Body of pancreas (tissue), 4 donors: Measurements from ENCODE around the gene DIRAS1. TPM values are rescaled to one million over a fixed set of nuclear protein-coding genes. Genes with fewer than 3 reads are reported as not detected.

Experiments used
- ATAC-seq: fragments of 150-250 bp; one replicate; pipeline ENCODE4 v1.9.1; 2016
- DNase-seq, 4 donors: peaks; one replicate each; pipeline ENCODE4 v3.0.0-alpha.2; 2019
- H3K27ac ChIP-seq, 4 donors: fragments of 200-600 bp; sonication (generic); 1 replicate in 3 of 4; 2 replicates in 1 of 4; pipeline versions ENCODE4 v1.5.1 to v1.6.1; 2016 to 2019; ENCODE audit warnings: mild to moderate bottlenecking in 1 of 4, mixed read lengths in 1 of 4, moderate library complexity in 1 of 4
- H3K27me3 ChIP-seq, 2 donors: fragments of 200-600 bp; sonication (generic); one replicate each; pipeline ENCODE4 v1.6.0; 2016; ENCODE audit warnings: mild to moderate bottlenecking in 1 of 2
- H3K36me3 ChIP-seq, 2 donors: fragments of 200-600 bp; sonication (generic); replicated peaks in 1 of 2; 2 replicates each; pipeline ENCODE4 v1.5.1; 2016; ENCODE audit warnings: low read depth in 2 of 2; ENCODE audit not compliant: insufficient read depth in 1 of 2
- H3K4me1 ChIP-seq: fragments of 200-600 bp; sonication (generic); one replicate; pipeline ENCODE4 v1.6.0; 2016
- H3K4me3 ChIP-seq, 2 donors: fragments of 200-600 bp; sonication (generic); 1 replicate in 1 of 2; 2 replicates in 1 of 2; pipeline ENCODE4 v1.5.1; 2016 to 2019
- H3K9me3 ChIP-seq, 3 donors: fragments of 200-600 bp; sonication (generic); 1 replicate in 2 of 3; 2 replicates in 1 of 3; pipeline ENCODE4 v1.5.1; 2016
- CTCF ChIP-seq, 7 experiments: fragments of 450-650 bp in 4 of 7; fragments of 200-600 bp in 3 of 7; sonication (generic) in 3 of 7; IDR thresholded peaks; one replicate each; pipeline ENCODE4 v1.5.1; 2016 to 2019; ENCODE audit warnings: antibody characterized with exemption in 7 of 7
- POLR2A ChIP-seq, 3 donors: fragments of 450-650 bp; IDR thresholded peaks; one replicate each; pipeline ENCODE4 v1.6.1; 2016; ENCODE audit warnings: antibody characterized with exemption in 3 of 3, mild to moderate bottlenecking in 2 of 3
- WGBS, 2 donors: methylation state at CpG; one replicate each; pipeline ENCODE4 v1.1.5; 2017; 5-methylcytosine and 5-hydroxymethylcytosine counted together
- intact Hi-C: fragments of 100-400 bp; cut with DNase I; formaldehyde crosslinking; loops from one replicate; pipeline ENCODE4 v1.15.1; 2023
- total RNA-seq, 2 donors: library from RNA; depleted of rRNA; stranded (reverse); fragments of >200 nt; gene quantifications; one replicate each; pipeline ENCODE4 v1.1.0, GENCODE V29; 2016

The DIRAS1 gene
- 1 to 10 TPM in 1 of 2 donors, under 1 TPM in 1; 0.78 to 4.9 TPM for total RNA-seq

GRCh38 chr19:2720777-2721569 is at the start of gene DIRAS1:
Gene DIRAS1, minus strand, starts transcription at chr19:2721372. Its CDS starts 3,566 bp downstream, at chr19:2717806.
- H3K4me3 ChIP-seq = peak within 1 kb of the TSS in 1 of 2 donors; percentile 34
- H3K9me3 ChIP-seq = no peaks in the 10 kb centered on the region
- WGBS, 2 donors = 0 to 1% methylated on average over 4 to 32 of the region's 100 CpGs
- H3K27ac ChIP-seq = peak within 1 kb of the TSS in 1 of 4 donors; percentile 16
- H3K27me3 ChIP-seq = no peaks in the 10 kb centered on the region
- peak in 1 of 4 donors; percentile 44 for DNase-seq
- TF ChIP-seq POLR2A (IDR thresholded peaks at IDR 0.05) = no peak
- TF ChIP-seq CTCF (IDR thresholded peaks at IDR 0.05) = no peak
- ATAC-seq = peak; percentile 41
- H3K4me1 ChIP-seq = peaks cover 16% of the 10 kb centered on the region
- no peaks in the 10 kb centered on the region for H3K36me3 ChIP-seq
- intact Hi-C loops = no loop called here

DNA sequence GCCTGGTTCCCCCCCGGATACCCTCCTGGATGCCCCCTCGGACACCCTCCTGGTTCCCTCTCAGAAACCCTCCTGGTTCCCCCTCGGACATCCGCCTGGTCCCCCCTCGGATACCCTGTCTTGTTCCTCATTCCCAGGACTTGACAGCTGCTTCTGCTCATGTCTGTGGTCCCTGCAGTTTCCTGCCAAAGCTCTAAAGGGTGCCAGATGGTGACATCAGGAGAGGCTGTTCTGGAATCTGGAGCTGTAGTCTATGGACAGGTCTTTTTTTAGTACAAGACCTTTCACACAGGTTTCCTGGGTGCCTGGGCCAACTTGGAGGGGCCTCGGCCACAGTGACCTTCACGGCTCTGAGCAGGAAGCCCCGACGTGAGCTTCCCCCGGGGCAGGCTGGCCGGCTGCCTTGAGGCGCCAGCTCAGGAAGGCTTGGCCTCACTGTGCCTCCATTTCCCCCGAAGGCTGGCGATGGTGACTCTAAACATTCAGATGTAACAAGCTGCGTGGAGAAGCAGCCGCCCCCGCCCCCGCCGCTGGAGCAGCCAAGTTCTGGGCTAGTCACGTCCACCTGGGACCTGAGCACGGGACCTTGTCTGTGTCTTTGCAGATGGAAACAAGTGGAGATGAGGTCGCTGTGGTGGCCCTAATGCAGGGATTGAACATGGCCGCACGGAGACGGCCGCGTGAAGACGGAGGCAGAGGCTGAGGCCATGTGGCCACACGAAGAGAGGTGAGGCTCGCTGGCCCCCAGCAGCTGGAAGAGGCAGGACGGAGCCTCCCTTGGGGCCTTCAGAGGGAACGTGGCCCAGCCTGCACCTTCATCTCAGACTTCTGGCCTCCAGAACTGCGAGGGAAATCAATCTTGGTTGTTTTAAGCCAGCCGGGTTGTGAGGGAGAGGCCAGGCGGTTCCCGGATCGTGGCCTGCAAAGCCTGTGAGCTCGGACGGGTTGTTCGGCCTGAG is 49.2 kb upstream of the DIRAS1 start:
- Histone ChIP-seq H3K27me3 (no peaks in the 10 kb centered on the region), H3K9me3 (no peaks in the 10 kb centered on the region), H3K27ac (peak overlapping the region in 1 of 4 donors; percentile 1), H3K36me3 (peaks cover 2 to 3% of the 10 kb centered on the region in 2 donors), H3K4me3 (no peak overlapping the region), H3K4me1 (peaks cover 8% of the 10 kb centered on the region)
- 75 to 89% methylated on average over 28 to 38 of the region's 40 CpGs for WGBS, 2 donors
- ATAC-seq (no peak), DNase-seq (peak in 2 of 4 donors; percentile 35 to 59)
- intact Hi-C loops = no loop called here
- no peak for TF ChIP-seq CTCF (IDR thresholded peaks at IDR 0.05)
- TF ChIP-seq POLR2A (IDR thresholded peaks at IDR 0.05) = no peak

GRCh38 chr19:2769218-2769617 is 48.0 kb upstream of the DIRAS1 start:
- intact Hi-C loops = no loop called here
- Histone ChIP-seq H3K36me3 (peaks cover 2 to 8% of the 10 kb centered on the region in 2 donors), H3K27ac (no peak overlapping the region), H3K27me3 (no peaks in the 10 kb centered on the region), H3K4me3 (no peak overlapping the region), H3K9me3 (no peaks in the 10 kb centered on the region), H3K4me1 (peaks cover 8% of the 10 kb centered on the region)
- ATAC-seq (no peak), DNase-seq (no peak)
- no peak for TF ChIP-seq CTCF (IDR thresholded peaks at IDR 0.05)
- TF ChIP-seq POLR2A (IDR thresholded peaks at IDR 0.05) = no peak
- 33 to 94% methylated on average over 1 to 4 of the region's 8 CpGs for WGBS, 2 donors

DNA sequence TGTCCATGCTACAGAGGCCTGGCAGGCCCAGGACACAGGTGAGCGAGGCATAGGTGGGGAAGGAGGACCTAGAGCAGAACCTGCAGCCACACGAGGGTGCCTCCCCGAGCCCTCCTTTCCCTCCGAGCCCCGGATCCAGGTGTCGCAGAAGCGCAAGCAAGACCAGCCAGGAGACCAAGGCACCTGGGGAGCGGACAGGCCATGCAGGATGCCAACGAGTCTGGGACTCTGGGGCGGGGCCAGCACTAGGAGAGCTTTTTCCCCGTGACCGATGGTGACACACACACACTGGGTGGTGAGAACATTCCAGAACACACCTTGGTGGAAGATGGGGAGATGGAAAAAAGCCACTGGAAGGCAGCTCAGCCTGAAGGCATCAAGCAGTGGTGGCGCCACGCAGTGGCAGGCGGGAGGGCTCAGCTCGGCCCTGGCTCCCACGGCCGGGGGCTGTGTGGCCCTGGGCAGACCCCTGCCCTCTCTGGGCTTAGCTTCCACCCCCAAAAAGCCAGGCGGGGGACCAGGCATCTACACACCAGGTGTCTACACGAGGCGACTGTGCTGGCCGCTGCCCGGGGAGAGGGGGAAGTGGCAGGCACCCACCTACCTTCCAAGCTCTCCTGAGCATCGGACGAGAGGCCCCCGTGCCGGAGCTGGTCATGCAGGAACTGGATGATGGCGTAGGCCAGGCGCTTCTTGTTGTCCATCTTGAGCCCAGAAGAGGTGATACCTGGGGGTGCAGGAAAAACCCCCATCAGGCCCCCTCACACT is 47.4 kb upstream of the DIRAS1 start:
- no peak for TF ChIP-seq CTCF (IDR thresholded peaks at IDR 0.05)
- no peak for TF ChIP-seq POLR2A (IDR thresholded peaks at IDR 0.05)
- intact Hi-C loops = no loop called here
- Histone ChIP-seq H3K27ac (no peak overlapping the region), H3K9me3 (no peaks in the 10 kb centered on the region), H3K4me1 (peaks cover 8% of the 10 kb centered on the region), H3K36me3 (peaks cover 2 to 8% of the 10 kb centered on the region in 2 donors), H3K27me3 (no peaks in the 10 kb centered on the region), H3K4me3 (no peak overlapping the region)
- DNase-seq (no peak), ATAC-seq (no peak)
- WGBS, 2 donors = 88% methylated on average over 19 to 22 of the region's 29 CpGs
